Stimulated activated CD8-positive, alpha-beta memory T cell treated with anti-CD3 and anti-CD28 coated beads, Interleukin-2, amount 100 ng/mL, for 48 hours (primary cell): ENCODE measurements around the gene FHIT.

Source experiments
- DNase-seq, 2 donors: peaks; one replicate each; pipeline ENCODE4 v3.0.0-alpha.2; 2020; ENCODE audit warnings: low read depth in 2 of 2

The FHIT gene

GRCh38 chr3:60630953-60631352, 620.3 kb downstream of the FHIT start:
- no peak for DNase-seq

DNA sequence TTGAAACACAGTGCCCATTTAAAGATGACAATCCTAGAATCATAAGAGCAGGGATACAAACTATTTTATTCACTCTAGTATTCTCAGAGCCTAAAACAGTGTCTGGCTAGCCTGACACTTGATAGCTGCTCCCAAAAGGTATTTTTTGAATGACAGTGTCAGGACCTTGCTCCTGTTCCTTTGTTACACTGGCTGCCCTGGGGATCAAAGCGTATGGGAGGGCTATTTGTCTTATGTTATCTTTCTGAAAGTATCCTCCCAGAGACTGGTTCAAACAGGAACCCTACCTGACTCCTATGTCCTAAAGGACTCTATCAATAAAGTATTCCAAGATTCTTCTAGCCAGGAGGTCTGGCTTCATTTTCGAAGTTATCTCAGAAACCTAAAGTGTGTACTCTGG, 621.4 kb downstream of the FHIT start:
- no peak for DNase-seq

DNA sequence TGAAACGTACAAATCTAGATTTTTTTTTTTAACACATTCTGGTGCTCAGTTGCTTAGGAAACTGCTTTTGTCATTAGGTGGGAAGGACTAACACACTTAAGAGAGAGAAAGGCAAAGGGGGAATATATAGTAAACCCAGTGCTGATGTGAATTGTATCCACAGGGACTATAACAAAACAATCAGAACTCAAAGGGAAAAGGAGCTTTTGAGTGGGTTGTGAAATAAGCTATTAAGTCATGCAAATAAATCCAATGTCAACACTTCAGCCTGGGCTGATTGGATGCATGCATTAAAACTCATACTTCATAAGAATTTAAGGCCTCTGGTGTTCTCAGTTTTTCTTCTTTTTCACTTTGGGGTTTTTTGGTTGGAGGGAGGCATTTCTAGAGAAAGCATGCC, 628.9 kb downstream of the FHIT start:
- no peak for DNase-seq

GRCh38 chr3:60617188-60617587, 634.1 kb downstream of the FHIT start:
- DNase-seq: no peak

DNA sequence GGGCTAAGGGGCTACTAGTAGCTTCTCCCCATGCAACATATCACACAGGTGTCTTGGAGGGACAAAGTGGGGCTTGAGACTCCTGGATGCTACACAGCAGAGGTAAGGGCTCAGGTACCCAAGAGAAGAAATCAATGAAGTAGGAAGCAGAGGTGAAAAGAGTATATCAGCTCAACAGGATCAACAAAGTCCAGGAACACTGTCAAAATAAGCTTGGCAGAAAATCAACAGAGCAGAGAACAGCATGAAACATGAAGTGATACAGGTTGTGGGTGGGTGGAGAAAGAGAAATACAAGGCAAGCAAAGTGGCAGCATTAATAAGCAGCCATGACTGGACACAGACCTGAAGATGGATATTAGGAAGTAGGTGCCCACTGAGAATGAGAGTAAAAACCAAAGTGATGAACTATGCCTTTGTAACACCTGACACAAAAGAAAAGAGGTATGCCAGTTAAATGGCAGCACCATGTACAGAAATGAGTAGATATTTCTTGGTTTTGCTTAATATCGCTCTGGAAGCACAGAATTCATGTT, 637.4 kb downstream of the FHIT start:
- DNase-seq: no peak

GRCh38 chr3:60610441-60611112, 640.7 kb downstream of the FHIT start:
- DNase-seq: no peak

GRCh38 chr3:60609446-60609845, 641.8 kb downstream of the FHIT start:
- no peak for DNase-seq

DNA sequence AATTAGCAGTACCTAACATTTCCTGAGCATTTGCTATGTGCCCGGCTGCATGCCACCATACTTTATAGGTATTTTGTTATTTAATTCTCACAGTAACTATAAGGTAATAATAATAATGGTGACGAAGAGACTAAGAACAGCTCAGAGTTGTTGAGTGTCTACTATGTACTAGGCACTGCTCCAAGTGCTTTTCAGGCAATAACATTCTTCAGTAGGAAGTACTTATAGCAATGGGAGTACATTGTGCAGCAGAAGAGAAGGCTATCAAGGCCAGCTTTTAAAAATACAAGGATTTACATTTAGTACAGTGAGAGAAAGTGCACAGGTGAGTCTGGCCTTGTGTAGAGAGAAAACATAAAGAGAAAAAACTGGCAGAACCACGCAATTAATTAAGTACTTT, 647.4 kb downstream of the FHIT start:
- DNase-seq: no peak

DNA sequence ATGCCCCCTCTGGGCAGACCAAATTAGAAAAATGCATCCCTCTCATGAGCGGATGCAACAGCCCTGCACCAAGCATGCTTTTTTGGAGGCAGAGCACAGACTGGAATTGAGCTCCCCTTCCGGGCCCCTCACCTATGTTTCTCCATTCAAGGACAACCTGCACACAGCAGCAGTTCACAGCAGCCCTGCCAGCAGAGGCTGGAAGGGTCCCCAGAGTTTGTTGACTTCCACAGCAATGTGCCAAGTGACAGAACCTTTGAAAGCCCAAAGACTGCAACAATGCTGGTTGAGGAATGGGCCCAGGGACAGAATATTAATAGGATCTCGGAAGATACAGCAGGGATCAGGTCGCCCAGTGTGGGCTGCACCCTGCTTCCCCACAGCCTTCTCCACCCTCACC, 650.4 kb downstream of the FHIT start:
- DNase-seq: no peak

- no peak for DNase-seq
Observed at GRCh38 chr3:60599586-60599985, 651.7 kb downstream of the FHIT start.

DNA sequence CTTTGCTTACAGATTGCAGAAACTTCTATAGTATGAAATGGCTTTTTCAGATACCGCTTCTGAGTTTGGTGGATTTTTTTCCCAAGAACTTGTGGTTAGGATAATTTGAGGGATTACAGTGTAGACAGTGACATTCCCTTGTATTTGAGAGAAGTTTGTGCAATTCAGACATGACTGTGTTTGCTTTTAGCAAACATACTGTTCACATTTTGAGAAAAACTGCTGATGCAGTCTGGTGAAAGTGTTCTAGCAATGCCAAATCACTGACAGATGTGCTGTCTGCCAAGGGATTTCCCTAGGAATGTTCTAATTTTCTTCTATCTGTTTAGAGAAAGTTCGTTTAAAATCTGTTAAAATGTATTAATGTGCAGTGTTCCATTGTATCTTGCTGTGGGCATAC, 652.6 kb downstream of the FHIT start:
- no peak for DNase-seq

DNA sequence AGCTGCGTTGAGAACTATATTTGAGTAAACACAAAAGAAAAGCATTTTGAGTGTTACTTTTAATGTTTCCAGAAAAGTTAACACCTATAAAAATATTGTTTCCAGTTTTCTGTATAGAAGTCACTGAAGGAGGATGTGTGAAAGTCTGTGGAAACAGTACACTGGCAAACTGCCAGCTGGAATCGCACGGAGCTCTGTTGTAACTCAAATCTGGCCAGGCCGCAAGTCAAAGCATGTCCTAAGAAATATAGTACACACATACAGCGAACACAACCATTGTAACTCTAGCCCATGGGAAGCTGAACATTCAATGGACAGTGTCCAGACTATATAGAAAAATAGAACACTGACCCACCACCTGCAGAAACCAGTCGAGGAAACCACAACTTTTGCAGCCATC, 657.2 kb downstream of the FHIT start:
- DNase-seq: no peak

DNA sequence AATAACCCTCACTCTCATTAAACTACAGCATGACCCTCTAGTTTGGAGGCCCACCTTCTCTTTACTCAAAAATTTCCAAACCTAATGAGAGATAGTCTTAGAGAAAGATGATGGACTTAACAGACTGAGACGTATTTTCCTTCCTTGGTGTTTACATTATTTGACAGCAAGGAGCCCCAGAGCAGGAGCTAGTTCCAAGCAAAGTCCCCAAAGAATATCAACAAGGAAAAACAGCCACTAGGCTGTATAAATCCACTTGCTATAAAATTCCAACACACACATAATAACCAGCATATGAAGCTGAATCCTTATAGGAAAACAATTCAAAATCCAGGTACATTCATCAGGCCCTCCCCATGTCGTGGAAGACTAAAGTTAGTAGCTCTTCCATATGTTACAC, 660.0 kb downstream of the FHIT start:
- DNase-seq: no peak

GRCh38 chr3:60588806-60589205, 662.4 kb downstream of the FHIT start:
- DNase-seq: no peak

DNA sequence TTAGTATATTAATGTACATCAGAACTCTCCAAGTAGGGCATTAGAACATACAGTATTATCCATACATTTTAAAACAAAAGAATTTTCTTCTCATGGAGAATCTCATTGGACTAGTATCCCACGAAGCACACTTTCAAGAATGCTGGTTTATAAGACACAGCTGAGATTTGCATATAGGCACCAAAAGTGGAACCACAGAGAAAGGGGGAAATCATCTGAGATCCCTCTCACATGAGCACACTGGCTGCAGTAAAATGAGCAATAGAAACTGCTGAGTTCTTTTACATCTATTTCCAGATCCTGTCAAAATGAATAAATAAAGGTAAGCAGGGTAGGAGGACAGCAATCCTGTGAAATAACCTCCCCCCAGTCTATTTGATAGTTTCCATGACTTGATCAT, 665.3 kb downstream of the FHIT start:
- DNase-seq: no peak

DNA sequence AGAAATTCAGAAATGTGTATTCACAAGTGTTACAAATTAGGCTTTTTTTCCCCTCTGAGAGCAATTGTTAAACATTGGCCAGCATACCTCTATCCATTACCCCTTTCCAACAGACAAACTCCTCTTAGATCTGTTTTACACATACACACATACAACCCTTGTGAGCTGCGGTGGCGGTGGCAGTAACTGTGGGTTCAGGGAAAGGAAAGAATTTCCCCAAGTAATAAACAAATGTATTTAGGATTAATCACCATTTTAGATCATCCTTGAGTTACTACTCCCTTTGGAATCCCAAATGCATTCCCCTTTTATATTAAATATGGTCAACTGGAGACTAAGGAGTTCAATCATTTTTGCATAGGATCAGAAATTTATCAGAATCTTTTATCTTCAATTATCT, 667.0 kb downstream of the FHIT start:
- no peak for DNase-seq

DNA sequence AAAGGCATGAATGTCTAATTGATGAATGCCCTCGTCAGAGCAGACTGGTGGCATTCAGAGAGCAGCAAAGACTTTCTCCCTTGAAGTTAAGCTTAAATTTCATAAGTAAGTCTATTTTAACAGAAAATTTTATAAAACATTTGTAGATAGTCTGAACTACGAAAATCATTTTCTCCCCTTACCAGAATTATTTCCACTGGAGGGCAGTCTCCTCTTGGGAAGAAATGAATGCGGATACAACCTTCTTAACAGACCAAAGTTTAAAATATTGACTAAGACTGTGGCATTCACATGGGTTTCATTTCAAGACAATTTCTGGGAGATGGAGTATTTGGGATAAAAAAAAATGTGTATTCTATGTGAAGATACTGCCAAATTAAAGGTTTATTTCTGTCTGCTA, 669.0 kb downstream of the FHIT start:
- no peak for DNase-seq

DNA sequence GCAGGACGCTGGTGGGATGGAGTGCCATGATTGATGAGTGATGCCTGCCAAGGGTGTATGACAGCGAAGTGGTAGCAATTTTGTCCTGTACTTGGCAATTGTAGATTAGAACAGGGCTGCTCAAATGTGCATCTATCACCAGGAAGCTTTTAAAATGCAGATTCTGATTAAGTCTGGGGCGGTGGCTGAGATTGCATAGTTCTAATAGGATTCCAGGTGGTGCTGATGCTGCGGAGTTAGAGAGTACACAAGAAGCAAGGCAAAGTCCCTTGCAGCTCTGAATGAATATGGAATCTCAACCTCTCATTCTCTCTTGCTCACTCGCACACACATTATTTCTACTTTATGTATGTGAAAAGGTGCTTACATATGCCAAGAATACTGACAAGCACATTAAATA, 670.4 kb downstream of the FHIT start:
- DNase-seq: no peak

DNA sequence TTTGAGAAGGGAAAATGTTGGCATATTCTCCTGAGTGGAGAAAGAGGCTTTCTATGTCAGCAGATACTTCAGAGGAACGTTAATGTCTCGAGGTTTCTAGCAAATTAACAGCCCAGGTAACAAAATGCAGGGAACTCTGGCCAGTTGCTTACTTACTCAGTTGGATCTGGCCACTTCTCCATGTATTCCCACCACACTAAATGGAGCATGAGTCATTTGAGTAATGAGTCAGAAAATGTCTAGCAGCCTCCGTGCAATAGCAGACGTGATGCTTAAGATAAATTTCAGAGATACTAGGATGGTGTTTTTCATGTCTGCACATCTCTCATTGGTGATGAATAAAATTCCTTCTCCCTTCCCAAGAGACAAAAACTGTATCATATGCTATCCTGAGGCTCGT, 671.5 kb downstream of the FHIT start:
- no peak for DNase-seq

- no peak for DNase-seq
Observed at GRCh38 chr3:60578936-60579335, 672.3 kb downstream of the FHIT start.

DNA sequence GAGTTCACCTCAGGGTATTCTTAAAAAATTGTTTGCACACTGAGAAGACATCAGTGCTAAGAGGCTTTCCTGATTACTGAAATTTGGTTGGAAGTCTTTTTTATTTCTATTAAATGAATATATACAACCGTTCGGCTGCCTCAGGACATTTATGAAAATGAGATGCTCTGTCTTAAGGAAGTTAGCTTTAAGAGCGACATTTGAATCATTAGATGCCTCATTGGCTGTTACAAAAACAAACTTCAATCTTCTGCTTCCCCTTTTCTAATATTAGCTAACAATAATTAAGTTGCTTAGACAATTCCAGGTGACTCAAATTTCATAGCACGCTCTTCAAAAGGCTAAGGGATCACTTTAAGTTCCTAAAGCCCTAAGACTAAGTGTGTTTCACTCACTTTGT, 673.7 kb downstream of the FHIT start:
- DNase-seq: no peak

DNA sequence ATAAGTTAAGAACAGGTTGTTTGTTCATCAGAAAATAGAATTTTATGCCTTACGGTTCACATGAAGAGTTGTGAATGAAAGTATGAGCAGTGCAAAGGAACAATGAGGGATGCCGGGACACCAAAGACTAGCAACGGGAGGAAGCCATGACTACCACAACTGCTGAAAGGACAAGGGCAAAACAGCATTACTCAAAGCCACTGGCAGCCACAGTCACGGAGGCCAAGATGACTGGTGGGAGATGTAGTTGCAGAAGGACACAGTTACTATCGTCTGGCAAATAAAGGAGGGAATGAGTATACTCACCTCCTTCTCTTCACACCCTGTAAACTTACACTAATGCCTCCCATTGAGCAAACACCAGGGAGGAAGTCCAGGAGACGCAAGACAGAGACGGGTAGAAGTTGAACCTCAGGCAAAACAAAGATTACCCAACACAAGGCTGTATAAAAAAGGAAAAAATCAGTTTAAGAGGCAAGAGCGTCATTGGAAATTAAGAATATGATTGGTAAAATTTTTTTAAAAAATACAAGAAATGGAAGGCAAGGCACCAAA, 675.5 kb downstream of the FHIT start:
- DNase-seq: no peak

- DNase-seq: no peak
Observed at GRCh38 chr3:60574046-60574769, 677.0 kb downstream of the FHIT start.
